Neural crest cell (in vitro differentiated cells): ENCODE data around the gene CASTOR1. TPM values are rescaled to one million over a fixed set of nuclear protein-coding genes. Genes with fewer than 3 reads are reported as not detected.

ENCODE experiments used
- DNase-seq: peaks from one replicate; pipeline ENCODE4 v3.0.0; 2021; ENCODE audit warnings: low read depth, mixed read lengths, low spot score
- H3K27ac Mint-ChIP-seq: one replicate; pipeline ENCODE4 v1.8.0; 2021; ENCODE audit warnings: mild to moderate bottlenecking, mixed read lengths; ENCODE audit not compliant: unreplicated experiment
- H3K27me3 Mint-ChIP-seq: 2 replicates; pipeline ENCODE4 v1.8.0; 2021; ENCODE audit warnings: low read depth, mild to moderate bottlenecking, mixed read lengths
- H3K36me3 Mint-ChIP-seq: 2 replicates; pipeline ENCODE4 v1.8.0; 2021; ENCODE audit warnings: low read depth, mild to moderate bottlenecking, mixed read lengths
- H3K4me1 Mint-ChIP-seq: 2 replicates; pipeline ENCODE4 v1.8.0; 2021; ENCODE audit warnings: mixed read lengths
- H3K4me3 Mint-ChIP-seq: one replicate; pipeline ENCODE4 v1.8.0; 2021; ENCODE audit warnings: mild to moderate bottlenecking, mixed read lengths
- H3K9me3 Mint-ChIP-seq: 2 replicates; pipeline ENCODE4 v1.8.0; 2021; ENCODE audit warnings: mixed read lengths
- total RNA-seq: library from RNA; stranded (reverse); gene quantifications from 2 replicates; pipeline ENCODE4 v1.2.1, GENCODE V29; 2021
- TF ChIP-seq, protein P1 (sequence below): fragments of 200-600 bp; sonication (generic); conservative IDR thresholded peaks from 2 replicates; pipeline ENCODE4 v1.5.0; 2021; ENCODE audit warnings: antibody characterized with exemption, mild to moderate bottlenecking

CASTOR1 gene
- total RNA-seq, 1 donor from 2014 or later, result 6.2 TPM

DNA sequence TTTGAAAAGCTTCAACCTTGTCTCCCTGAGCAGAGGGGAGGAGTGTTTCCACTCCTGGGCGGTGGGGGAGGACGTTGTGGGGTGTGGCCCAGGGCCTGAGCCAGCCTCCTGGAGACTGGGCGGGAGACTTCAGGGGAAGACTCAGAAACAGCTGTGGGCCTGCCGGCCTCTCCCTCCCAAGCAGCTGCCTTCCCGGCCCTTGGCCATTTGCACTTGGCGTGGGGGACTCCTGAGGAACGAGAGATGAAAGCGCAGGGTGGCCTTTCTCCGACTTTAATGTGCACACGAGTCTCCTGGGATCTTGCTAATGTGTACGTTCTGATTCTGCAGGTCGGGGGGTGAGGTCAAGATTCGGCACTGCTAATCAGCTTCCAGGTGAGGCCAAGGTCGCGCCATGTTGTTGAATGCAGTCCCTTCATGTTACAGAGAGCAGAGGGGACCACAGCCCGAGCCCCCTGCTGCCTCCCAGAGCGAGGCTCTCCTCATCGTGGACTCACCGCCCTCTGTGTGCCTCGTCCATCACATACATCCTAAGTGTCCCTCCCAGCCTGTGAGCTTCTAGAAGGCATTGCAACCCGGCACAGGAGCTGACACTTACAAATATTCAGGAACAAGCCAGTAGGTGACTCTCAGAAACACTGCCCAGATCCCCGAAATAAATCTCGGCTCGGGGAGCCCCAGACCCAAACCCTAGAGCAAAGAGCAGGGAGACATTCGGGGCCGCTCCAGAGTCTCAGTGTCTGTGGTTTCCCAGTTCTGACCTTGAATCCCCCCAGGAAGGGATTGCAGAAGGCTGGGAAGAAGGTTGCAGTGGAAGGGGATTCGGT lies 50.4 kb downstream of the CASTOR1 start:
- no peak overlapping the region for H3K4me3 Mint-ChIP-seq
- peaks cover 28% of the 10 kb centered on the region for H3K4me1 Mint-ChIP-seq
- no peak for DNase-seq
- H3K9me3 Mint-ChIP-seq, result no peaks in the 10 kb centered on the region
- TF ChIP-seq, protein P1, sequence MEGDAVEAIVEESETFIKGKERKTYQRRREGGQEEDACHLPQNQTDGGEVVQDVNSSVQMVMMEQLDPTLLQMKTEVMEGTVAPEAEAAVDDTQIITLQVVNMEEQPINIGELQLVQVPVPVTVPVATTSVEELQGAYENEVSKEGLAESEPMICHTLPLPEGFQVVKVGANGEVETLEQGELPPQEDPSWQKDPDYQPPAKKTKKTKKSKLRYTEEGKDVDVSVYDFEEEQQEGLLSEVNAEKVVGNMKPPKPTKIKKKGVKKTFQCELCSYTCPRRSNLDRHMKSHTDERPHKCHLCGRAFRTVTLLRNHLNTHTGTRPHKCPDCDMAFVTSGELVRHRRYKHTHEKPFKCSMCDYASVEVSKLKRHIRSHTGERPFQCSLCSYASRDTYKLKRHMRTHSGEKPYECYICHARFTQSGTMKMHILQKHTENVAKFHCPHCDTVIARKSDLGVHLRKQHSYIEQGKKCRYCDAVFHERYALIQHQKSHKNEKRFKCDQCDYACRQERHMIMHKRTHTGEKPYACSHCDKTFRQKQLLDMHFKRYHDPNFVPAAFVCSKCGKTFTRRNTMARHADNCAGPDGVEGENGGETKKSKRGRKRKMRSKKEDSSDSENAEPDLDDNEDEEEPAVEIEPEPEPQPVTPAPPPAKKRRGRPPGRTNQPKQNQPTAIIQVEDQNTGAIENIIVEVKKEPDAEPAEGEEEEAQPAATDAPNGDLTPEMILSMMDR, result no peak
- H3K27ac Mint-ChIP-seq, result no peak overlapping the region
- H3K36me3 Mint-ChIP-seq, result no peaks in the 10 kb centered on the region
- H3K27me3 Mint-ChIP-seq, result peaks cover 2% of the 10 kb centered on the region

DNA sequence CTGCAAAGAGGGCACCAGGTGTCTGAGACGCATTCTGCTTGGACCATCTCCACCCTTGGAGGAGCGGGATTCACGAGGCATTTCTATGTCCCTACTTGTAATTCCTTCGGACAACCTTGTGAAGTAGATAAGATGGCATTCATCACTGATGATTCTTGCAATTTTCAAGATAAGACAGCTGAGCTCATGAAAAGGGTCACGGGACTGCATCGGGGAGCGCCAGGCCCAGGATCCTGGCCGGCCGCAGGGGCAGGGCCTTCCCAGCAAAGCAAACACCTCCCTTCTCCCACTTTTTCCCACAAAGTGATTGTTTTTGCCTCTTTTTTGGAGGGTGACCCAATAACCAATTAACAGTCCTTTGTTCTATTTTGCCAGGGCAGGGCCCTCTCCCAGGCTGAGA lies 51.2 kb downstream of the CASTOR1 start:
- H3K9me3 Mint-ChIP-seq, result no peaks in the 10 kb centered on the region
- no peak overlapping the region for H3K4me3 Mint-ChIP-seq
- H3K27me3 Mint-ChIP-seq, result no peaks in the 10 kb centered on the region
- no peak for DNase-seq
- H3K27ac Mint-ChIP-seq, result no peak overlapping the region
- no peaks in the 10 kb centered on the region for H3K36me3 Mint-ChIP-seq
- TF ChIP-seq, protein P1, result no peak
- peaks cover 28% of the 10 kb centered on the region for H3K4me1 Mint-ChIP-seq

DNA sequence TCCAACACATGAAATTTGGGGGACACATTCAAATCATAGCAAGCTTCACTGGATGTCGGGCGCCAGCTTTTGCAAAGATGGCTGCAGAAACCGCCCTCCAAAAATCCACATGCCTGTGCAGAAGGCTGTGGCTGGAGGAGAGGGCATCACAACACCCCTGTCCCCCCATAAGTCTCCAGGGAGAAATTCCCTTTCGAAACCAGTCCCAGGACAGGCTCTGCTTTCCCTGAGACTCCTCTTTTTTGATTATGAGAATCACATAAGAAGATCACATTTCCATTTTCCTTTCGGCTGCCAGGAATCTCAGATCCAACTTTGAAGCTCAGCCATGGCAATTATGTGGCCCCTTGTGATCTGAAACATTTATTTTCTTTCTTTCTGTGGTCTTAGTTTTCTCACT lies 52.4 kb downstream of the CASTOR1 start:
- DNase-seq, result no peak
- H3K9me3 Mint-ChIP-seq, result no peaks in the 10 kb centered on the region
- H3K4me3 Mint-ChIP-seq, result no peak overlapping the region
- H3K27ac Mint-ChIP-seq, result no peak overlapping the region
- TF ChIP-seq, protein P1, result no peak
- H3K36me3 Mint-ChIP-seq, result no peaks in the 10 kb centered on the region
- H3K27me3 Mint-ChIP-seq, result no peaks in the 10 kb centered on the region
- H3K4me1 Mint-ChIP-seq, result peaks cover 28% of the 10 kb centered on the region

DNA sequence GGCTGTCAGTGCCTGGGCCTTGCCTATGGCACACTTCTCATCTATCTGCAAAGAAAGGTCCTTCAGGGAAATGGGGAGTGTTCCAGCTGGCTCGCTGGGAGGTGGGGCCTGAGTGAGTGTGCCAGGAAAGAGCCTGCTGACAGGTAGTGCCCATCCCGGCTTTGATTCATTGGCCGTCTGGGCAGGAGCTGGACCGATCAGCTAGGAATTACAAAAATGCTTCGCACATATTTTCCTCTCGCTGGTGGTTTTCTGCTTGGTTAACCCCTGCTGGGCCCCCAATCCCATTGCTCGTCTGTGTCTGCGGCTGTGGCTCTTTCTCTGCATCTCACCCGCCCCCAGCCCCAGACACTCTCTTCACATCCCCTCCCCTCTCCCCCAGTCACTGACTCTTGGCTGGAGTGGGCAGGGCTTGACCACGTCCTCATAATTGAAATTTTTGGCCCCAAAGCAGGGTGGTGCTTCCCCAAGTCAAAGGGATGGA lies 53.6 kb downstream of the CASTOR1 start:
- Mint-ChIP-seq H3K9me3 (no peaks in the 10 kb centered on the region), H3K27ac (no peak overlapping the region), H3K27me3 (no peaks in the 10 kb centered on the region), H3K4me1 (peaks cover 28% of the 10 kb centered on the region), H3K36me3 (no peaks in the 10 kb centered on the region), H3K4me3 (no peak overlapping the region)
- DNase-seq, result no peak
- TF ChIP-seq, protein P1, result no peak

Other genes starting within 250 kb of the CASTOR1 start
- not detected in 2 replicates for gene HORMAD2, start 209.0 kb downstream of the CASTOR1 start, total RNA-seq
- gene LIF, start 42.7 kb downstream of the CASTOR1 start, total RNA-seq, result 0.57 and 1.1 TPM in 2 replicates
- not detected in 2 replicates for gene OSM, start 22.7 kb downstream of the CASTOR1 start, total RNA-seq
- gene TBC1D10A, start 37.4 kb upstream of the CASTOR1 start, total RNA-seq, result 8.2 and 8.5 TPM in 2 replicates
- gene SF3A1, start 67.4 kb upstream of the CASTOR1 start, total RNA-seq, result 252 and 265 TPM in 2 replicates
- 8.3 and 9.3 TPM in 2 replicates for gene CCDC157, start 67.5 kb upstream of the CASTOR1 start, total RNA-seq
- 27.4 and 29.2 TPM in 2 replicates for gene RNF215, start 97.9 kb upstream of the CASTOR1 start, total RNA-seq
- 10.8 and 11.6 TPM in 2 replicates for gene SEC14L2, start 107.5 kb upstream of the CASTOR1 start, total RNA-seq
- gene MTFP1, start 136.3 kb upstream of the CASTOR1 start, total RNA-seq, result 37.4 and 38.9 TPM in 2 replicates
- gene SEC14L3, start 182.5 kb upstream of the CASTOR1 start, total RNA-seq, result not detected in 2 replicates
- gene SEC14L4, start 216.2 kb upstream of the CASTOR1 start, total RNA-seq, result 0.11 and 0.21 TPM in 2 replicates